ENCODE measurements around the gene COA5.

Gene COA5

DNA sequence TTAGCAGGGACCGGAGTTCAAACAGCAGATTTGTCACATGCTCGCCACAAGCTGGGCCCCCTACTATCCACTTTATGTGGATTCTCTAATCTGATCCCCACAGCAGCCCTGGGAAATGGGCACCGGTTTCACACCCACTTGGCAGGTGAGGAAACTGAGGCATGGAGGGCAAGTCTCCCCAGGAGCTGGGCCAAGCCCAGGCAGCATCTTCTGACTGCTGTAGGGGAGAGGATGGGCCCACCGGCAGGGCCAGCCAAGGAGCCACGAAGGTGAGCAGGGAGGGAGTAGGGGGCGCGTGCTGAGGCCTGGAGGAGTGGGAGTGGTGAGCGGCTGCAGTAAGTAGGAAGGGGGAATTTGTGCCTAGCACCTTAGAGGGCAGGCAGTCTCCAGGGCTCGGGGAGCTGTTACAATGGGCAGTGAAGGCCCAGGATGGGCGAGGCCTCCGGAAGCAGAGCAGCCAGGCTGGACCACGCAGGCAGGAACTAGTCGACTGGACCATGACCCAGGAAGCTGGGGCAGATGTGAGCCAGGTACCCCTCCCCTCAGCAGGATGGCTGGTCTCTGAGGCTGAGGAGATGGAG is 37.1 kb downstream of the COA5 start:
- DNase-seq, result no peak

DNA sequence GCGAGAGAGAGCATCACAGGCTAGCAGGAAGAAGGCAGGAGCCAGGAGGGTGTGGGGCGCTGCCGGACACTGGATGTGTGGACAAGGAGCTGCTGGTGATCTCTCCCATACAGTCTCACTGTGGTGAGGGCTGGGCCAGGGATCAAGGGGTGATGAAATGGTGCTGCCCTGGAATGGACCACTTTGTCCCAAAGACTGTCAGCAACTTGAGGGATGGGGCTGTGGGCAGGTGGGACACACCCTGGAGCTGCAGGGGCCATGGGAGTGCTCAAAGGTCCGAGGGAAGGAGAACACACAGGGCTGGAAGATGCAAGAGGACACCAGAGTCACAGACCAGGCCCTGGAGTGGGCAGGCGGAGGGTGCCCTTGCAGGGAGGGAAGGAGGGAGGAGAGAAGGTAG is 38.0 kb downstream of the COA5 start:
- no peak for DNase-seq

DNA sequence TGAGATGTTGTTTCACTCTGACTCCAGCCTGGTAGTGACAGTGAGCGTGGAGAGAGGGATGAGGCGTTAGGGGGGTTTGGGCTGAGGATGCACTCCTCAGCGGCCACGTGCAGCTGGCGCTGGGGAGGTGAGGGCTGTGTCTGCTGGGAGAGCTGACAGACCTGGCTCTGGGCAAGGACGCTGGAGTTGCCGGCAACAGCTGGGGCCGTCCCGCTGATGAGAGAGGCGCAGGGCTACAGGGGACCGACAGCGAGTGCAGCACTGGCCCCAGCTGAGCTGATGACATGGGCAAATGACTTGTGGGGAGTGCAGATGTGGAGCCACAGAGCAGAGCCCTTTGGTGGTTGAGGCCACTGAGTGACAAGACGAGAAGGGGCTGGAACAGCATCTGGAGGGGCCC is 38.4 kb downstream of the COA5 start:
- no peak for DNase-seq

DNA sequence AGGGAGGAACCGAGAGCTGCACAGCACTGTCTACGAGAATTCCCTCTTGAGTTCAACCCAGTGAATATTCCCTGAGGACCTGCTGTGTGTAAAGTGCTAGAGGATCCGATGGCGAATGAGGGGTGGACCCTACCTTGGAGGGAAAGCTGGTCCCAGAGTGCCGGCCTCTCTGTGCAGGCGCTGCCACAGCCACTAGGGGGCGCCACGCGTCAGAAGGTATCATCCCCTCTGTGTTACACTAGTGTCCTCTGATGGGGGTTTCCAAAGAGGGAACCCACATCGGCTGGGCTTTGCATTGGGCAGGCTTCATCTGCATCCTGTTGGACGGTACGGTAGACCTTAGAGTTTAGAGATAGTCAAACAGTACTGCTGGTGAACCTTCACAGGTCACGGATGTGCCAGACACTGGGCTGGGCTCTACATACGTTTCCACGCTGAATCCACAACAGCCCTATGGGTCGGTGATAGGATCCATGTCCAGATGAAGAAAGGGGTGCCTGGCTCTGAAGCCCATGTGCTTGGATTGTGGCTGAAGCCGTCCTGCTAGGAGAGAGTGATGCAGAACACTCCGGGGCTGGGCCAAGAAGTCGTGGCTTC is 39.0 kb downstream of the COA5 start:
- DNase-seq, result peak in 1 of 2 experiments; percentile 42

DNA sequence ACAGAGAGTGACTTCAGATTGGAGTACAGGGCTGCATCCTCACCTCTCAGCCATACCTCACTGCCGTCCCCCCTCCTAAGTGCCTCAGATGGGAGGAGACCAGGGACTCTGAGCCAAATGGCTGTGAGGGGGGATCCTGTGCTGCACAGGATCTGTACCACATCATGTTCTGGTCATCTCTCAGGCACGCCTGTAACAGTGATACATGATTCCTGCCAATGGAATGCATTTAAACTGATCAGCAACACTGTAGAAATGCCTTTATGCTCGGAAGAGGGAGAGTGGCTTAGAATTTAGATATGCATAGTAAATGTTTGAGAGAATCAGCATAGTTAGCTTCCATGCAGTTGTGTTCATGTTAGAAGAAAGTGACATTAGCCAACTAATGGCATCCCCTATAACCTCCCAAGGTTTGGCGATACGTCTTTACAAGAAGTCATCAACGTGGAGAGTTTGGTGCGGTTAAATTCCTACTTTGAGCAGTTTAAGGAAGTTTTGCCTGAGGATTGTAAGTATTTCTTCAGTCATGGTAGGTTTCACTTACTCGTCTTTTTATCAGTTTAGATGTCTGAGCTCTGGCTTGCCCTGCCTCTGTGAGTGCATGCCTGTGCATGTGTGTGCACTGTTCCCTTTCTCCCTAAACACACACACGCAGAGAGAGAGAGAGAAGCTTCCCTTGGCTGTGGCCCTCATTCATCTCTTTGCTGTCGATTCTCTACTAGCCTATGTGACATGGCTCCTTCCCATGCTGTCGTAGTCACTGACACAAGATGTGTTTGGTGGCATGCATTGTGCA is 40.0 kb downstream of the COA5 start:
- no peak for DNase-seq

DNA sequence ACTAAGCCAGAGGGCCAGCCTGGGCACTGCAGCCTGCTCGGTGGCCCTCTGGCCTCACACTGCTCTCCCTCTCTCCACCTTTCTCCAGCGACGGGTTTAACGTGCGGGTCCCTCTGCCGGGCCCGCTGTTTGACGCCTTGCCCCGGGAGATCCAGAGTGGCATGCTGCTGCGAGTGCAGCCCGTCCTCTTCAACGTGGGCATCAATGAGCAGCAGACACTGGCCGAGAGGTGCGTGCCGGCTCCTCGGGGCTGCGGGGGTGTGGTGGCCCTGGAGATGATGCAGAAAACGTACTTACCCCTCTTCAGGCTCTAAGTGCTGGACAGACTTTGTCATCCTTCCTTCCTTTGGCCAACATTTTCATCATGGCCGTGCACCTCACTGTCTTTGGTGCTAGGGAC is 42.4 kb downstream of the COA5 start:
- DNase-seq, result no peak

DNA sequence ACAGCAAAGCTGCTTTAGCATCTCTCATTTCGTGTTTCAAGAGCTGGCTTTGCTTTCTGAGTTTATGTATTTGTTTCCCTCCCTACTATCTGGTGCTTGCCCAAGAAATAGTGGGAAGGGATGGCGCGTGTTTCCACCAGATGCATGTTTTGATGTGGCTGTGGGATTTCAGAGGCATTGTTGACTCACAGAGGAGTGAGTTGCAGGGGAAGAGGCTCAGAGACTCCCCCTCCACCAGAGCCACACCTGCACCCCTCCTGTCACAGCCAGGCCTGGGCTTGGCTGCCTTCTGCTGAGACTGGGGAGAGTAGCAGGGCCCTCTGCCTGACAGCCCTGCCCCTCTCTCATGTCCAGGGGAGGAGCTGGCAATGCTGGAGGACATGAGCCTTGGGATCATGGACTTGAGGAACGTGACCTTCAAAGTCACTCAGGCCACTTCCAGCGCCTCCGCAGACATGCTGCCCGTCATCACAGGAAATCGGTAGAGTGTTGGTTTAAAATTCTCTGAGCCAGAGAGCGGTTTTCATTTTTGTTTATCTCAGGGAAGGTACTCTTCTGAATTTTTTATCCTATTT is 42.9 kb downstream of the COA5 start:
- DNase-seq, result no peak

DNA sequence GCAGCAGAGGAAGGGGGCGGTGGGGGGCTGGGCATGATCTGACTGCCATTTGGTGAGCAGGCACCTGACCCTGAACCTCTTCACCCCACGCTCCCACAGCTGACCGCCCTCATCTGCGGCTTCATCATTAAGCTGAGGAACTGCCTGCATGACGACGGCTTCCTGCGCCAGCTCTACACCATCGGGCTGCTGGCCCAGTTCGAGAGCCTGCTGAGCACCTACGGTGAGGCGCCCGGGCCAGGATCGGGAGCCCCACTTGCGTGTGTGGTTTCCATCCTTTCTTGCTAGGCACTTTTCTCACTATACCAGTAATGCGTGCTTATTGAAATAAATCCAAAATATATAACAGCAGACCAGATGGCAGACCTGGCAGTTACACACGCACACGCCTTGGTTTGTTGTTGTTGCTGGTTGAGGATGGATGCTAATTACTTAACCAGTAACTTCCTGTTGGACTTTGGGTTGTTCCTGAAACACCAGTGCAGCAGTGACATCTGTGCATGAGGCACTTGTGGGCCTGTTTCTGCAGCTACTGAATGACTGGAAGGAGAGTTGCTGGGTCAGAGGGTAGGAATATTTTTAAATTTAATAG is 43.7 kb downstream of the COA5 start:
- no peak for DNase-seq

DNA sequence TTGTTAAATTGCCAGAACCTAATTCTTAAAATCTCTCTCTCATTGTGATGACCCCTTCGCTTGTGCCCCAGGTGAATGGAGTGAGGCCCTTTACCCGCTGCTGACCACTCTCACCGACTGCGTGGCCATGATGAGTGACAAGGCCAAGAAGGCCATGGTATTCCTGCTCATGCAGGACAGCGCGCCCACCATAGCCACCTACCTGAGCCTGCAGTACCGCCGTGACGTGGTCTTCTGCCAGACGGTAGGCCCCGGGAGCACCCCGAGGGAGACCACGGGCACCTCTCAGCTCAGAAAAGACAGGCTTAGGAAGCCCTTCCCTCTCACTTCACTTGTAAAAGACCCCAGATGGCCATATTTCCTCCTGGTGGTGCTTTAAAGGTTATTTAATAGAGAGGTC is 44.9 kb downstream of the COA5 start:
- DNase-seq, result no peak

DNA sequence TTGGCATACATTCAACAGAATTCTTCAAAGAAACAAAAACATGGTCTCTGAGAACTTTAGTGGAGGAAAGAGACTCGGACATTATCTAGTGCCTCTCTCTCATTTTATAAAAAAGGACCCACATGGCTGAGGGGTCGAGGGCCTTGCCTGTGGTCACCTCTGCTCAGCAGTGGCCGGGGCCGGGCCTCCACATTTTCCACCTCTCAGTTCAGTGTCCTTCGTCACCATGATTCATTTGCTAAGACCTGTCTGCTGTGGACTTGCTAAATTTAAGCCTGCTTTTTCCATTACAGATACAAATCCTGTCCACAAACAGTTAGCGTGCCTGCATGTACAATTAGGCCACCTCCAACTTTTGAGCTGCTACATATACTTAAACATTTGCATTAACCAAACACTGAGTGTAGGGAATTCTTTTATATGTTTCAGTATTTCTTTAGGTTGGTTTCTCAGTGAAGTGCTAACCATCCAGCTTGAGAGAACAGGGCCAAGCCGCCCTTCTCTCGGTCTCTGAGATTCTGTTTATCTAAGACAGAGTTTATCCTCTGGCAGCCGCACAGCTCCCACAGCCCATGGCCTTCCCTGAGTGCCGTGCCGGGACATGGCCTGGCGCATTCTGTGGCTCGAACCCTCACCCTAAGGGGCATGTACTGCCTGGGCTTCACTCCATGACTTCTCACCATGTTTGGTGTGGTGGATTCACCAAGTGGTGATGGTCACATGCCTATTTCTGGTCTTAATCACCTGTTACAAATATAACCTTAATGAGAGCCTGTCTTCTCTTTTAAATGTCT is 46.2 kb downstream of the COA5 start:
- DNase-seq, result no peak

DNA sequence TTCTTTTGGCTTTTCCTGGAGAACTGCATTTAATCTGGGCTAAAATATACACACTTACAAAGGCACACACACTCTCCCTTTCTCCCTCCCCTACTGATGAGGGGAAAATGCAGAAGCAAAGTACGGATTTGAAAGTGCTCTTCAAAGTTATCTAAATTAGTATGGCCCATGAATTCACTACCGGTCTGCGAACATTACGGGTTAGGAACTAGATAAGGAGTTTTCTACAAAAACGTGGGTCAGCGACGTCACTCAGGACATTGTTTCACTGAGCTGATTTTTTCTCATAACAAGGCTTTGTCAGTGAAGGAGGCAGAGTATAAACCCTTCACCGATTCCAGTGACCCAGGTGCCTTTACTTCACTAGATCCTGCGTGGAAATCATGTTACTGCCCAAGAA is 47.3 kb downstream of the COA5 start:
- no peak for DNase-seq

DNA sequence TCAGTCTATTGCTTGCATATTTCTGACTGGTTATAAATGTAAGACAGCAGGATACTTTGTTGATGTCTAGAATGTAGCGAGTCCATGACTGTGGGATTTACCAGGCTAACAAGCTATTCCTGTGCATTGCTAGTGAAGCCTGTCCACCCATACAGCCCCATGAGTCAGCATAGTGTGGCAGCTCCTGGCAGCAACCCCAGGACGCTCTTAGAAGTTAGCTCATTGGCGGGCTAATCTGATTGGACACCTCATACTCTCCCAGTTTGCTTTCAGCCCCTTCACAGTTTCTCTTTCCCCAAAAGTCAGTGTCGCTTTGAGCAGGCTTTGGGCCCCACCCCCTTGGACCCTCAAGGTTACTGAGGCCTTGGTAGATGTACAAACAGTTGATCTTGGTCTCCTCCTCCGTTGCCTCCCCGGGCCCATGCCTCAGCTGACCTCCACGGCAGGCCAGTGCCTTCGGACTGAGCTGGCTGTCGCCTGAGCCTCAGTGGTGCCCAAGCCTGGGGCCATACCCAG is 48.0 kb downstream of the COA5 start:
- no peak for DNase-seq

DNA sequence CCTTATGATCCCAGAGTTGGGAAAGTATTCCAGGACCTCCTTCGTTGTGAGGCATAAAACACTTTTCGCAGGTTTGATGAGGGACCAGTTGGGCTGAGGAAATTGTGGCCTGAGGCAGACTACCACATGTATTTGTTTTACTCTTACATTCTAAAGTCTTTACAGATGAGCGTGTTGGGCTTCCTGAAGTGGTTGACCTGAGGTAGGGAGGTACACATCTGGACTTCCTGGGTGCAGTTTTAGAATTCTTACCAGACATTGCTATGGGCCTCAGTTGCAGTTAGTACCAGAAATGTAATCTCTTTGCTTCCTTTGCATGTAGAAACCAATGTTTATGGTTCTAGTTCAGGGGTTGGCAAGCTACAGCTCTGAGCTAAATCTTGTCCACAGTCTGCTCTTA is 48.7 kb downstream of the COA5 start:
- no peak for DNase-seq

DNA sequence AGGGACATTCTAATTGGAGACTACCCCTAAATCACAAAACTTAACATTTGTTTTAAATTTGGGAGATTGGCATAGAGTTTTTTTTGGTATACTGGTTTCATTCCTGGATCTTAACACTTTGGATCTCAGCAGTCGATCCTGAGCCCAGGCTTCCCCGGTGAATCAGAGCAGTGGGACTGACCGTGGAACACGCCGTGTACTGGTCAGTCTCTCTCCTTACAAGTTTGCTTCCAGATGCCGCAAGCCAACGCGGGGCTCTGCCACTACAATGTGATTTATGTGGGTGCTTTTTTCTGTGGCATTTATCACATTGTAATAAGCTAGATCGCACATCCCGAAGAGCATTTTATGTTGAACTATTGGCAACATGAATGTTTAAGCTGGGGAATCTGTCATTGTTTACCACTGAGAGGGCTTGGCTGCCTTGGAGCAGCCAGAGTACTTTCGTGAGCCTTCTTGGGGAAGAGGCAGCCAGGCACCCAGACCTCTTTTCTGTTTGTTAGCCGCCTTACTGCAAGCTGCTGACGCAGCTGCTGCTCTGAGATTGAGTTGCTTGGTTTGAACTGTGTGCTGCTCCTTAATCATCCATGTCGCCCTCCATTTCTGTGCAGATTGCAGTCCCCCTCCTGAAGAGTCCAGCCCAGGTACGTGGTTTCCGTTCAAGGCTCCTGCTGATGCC is 49.3 kb downstream of the COA5 start:
- no peak for DNase-seq

DNA sequence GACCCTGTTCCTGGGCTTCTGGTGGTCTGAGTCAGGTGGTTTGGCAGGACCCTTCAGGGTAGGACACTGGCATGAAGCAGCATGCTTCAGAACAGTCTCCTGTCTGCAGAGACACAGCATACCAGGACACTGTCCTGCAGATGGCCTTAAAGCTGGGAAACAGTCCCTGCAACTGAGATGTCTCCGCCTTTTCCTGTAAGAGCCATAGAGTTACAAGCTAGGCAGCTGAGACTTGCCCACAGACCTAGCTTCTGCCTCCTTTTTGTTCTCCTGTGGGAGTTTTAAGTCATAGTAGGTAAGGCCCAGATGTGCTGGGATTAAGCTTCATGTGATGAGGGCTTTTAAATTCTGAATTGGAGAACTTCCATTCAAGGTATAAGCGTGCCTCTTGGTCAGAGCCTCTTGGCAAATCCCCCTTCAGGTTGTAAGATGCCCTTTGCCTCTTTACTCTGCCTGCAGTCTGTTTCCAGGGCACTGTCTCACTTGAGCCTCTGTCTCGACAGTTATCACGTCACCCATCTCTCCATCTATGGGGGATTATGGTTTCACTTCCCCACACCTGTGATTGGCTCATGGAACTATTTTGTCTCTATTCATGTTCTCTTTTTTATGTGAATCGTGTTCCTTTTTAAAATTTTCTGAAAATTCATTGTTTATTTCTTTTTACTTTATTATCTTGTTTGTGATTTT is 51.8 kb downstream of the COA5 start:
- DNase-seq, result no peak

DNA sequence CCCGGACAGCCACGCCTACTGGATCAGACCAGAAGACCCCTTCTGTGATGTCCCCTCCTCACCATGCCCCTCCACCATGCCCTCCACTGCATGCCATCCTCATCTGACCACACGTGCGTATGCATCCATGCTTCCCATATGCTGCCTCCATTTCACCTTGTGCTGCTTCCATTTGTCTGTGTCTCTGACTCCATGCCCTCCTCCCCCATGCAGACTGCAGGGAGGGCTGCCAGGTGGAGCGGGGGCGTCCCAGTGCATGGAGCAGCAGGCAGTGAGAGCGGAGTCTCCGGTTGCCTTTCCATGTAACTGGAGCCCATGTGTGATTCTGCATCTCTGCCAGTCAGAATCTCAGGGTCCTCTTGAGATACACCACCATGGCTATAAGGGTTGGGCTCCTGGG is 52.6 kb downstream of the COA5 start:
- DNase-seq, result no peak

DNA sequence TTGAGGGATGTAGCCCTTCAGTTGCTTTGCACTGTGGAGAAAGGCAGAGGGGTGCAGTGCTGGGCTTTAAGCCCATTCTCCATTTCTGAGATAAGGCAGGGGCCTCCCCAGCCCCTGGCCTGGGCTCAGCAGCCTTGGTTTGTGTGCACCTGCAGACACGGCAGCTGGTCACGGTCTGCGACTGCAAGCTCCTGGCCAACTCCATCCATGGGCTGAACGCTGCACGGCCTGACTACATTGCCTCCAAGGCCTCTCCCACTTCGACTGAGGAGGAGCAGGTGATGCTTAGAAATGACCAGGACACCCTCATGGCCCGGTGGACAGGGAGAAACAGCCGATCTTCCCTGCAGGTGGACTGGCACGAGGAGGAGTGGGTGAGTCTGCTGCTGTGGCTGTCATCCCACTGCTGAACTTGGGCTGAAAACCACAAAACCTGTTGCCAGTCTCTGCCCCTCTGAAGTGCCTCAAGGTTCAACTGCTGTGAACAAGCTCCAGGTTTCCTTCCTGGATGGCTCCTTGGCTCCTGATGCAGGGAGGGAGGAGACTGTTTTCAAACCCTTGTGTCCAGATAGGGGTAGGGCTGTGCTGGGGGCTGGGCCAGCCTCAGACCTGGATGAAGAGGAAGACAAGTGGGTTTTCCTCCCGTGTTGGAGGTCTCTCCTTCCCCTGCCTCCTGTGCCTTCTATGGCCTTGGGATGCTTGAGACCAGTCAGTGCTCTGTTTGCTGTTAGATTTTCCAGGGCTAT is 54.0 kb downstream of the COA5 start:
- no peak for DNase-seq

DNA sequence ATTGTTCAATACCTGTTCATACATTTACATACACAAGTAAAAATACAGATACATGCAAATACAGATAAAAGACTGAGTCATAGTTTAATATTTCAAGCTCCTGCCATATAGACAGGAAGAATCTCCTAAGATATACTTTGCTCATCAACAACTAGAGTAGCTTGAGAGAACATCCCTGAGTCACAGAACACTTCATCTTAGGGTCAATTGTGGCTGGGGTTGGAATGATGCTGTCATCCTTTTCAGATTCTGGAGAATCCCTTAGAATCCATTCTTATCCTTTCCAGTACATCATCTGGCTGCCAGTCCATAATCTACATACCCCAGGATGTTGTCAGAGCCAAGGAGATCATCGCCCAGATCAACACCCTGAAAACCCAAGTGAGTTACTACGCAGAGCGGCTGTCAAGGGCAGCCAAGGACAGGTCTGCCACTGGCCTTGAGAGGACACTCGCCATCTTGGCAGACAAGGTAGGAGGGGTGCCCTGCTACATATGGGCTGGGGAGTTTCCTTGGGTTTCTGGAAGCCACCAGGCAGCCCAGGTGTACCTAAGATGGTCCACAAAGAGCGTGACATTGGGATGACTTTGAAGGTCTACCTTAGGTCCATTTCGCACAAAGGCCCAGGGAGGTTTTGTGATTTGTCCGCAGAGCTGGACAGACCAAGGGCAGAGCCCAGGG is 55.7 kb downstream of the COA5 start:
- no peak for DNase-seq

DNA sequence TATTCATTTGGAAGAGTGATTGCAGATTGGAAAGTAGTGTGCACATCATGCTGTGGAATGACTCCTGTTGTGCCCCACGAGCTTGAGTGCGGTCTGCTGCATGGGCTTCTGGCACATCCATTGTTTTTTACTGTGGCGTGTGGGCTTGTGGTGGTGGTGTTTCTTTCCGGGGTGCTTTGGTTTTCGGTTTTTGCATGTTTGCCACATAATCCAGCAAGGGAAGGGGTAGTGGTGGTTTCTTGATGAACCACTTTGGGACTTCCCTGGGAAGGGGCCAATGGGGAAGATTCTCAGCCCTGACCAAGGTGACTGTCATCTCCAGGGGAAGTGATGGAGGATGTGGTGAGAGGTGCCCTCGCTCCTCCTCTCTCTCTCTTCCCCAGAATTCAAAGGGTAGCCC is 57.0 kb downstream of the COA5 start:
- no peak for DNase-seq

DNA sequence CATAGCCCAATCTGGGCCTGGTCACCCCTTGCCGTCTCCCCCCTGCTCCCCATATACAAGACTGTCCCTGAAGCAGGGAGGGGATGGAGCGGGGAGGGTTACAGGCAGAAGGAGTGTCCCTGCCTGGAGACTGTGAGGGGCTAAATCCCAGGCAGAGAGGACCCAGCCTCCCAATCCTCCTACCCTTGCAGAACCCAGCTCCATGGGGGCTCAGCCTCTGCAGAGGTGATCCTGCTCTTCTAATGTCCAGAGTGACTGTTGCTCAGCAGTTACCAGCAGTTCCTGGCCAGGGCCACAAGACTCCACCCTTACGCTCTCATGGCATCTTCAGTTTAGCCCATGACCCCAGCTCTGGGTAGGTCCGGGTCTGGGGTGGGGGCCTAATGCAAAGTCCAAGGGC is 58.1 kb downstream of the COA5 start:
- no peak for DNase-seq

Data from NCI-H526 (cell line).